Measurements from ENCODE around the gene DPH1. TPM values are rescaled to one million over a fixed set of nuclear protein-coding genes. Genes with fewer than 3 reads are reported as not detected.

Gene DPH1
- total and polyA plus RNA-seq, 4 donors, result 9.8 to 24.6 (median 19.4) TPM

DNA sequence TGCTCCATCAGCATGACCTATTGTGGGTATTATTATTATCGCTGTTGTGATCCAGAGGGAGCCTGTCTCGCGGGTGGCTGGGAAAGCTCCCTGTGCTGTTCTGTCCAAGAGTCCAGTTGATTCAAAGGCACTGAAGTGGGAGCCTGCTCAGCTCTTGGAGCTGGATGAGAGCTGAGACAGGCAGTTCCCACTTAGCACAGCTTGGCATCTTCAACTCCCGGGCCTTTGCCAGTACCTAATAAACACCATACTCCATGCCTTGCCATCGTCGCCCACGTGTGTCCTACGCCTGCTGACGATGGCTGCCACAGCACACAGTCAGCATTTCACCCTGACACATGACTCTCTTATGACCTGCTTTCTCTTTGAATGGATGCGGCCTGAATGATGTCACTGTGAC, 37.4 kb upstream of the DPH1 start:
- TF ChIP-seq JUND (IDR thresholded peaks at IDR 0.05) (no peak), YY1 (IDR thresholded peaks at IDR 0.05) (no peak), FOXA1 (IDR thresholded peaks at IDR 0.05) (no peak), NR2F2 (IDR thresholded peaks at IDR 0.05) (no peak), SP1 (IDR thresholded peaks at IDR 0.05) (no peak), FOXA2 (IDR thresholded peaks at IDR 0.05) (no peak), HNF4A (conservative IDR thresholded peaks at IDR 0.05) (no peak), EGR1 (IDR thresholded peaks at IDR 0.05; ENCODE audit: low read depth in 2 of 2) (no peak), RXRA (IDR thresholded peaks at IDR 0.05) (no peak), TAF1 (conservative IDR thresholded peaks at IDR 0.05) (no peak)
- TF ChIP-seq, protein P1, sequence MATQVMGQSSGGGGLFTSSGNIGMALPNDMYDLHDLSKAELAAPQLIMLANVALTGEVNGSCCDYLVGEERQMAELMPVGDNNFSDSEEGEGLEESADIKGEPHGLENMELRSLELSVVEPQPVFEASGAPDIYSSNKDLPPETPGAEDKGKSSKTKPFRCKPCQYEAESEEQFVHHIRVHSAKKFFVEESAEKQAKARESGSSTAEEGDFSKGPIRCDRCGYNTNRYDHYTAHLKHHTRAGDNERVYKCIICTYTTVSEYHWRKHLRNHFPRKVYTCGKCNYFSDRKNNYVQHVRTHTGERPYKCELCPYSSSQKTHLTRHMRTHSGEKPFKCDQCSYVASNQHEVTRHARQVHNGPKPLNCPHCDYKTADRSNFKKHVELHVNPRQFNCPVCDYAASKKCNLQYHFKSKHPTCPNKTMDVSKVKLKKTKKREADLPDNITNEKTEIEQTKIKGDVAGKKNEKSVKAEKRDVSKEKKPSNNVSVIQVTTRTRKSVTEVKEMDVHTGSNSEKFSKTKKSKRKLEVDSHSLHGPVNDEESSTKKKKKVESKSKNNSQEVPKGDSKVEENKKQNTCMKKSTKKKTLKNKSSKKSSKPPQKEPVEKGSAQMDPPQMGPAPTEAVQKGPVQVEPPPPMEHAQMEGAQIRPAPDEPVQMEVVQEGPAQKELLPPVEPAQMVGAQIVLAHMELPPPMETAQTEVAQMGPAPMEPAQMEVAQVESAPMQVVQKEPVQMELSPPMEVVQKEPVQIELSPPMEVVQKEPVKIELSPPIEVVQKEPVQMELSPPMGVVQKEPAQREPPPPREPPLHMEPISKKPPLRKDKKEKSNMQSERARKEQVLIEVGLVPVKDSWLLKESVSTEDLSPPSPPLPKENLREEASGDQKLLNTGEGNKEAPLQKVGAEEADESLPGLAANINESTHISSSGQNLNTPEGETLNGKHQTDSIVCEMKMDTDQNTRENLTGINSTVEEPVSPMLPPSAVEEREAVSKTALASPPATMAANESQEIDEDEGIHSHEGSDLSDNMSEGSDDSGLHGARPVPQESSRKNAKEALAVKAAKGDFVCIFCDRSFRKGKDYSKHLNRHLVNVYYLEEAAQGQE (IDR thresholded peaks at IDR 0.05), result no peak
- TF ChIP-seq, protein P2, sequence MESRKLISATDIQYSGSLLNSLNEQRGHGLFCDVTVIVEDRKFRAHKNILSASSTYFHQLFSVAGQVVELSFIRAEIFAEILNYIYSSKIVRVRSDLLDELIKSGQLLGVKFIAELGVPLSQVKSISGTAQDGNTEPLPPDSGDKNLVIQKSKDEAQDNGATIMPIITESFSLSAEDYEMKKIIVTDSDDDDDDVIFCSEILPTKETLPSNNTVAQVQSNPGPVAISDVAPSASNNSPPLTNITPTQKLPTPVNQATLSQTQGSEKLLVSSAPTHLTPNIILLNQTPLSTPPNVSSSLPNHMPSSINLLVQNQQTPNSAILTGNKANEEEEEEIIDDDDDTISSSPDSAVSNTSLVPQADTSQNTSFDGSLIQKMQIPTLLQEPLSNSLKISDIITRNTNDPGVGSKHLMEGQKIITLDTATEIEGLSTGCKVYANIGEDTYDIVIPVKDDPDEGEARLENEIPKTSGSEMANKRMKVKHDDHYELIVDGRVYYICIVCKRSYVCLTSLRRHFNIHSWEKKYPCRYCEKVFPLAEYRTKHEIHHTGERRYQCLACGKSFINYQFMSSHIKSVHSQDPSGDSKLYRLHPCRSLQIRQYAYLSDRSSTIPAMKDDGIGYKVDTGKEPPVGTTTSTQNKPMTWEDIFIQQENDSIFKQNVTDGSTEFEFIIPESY (IDR thresholded peaks at IDR 0.05), result no peak
- TF ChIP-seq, protein P3, sequence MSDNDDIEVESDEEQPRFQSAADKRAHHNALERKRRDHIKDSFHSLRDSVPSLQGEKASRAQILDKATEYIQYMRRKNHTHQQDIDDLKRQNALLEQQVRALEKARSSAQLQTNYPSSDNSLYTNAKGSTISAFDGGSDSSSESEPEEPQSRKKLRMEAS (IDR thresholded peaks at IDR 0.05), result no peak
- TF ChIP-seq, protein P4, sequence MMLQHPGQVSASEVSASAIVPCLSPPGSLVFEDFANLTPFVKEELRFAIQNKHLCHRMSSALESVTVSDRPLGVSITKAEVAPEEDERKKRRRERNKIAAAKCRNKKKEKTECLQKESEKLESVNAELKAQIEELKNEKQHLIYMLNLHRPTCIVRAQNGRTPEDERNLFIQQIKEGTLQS (IDR thresholded peaks at IDR 0.05), result no peak
- TF ChIP-seq, protein P5, sequence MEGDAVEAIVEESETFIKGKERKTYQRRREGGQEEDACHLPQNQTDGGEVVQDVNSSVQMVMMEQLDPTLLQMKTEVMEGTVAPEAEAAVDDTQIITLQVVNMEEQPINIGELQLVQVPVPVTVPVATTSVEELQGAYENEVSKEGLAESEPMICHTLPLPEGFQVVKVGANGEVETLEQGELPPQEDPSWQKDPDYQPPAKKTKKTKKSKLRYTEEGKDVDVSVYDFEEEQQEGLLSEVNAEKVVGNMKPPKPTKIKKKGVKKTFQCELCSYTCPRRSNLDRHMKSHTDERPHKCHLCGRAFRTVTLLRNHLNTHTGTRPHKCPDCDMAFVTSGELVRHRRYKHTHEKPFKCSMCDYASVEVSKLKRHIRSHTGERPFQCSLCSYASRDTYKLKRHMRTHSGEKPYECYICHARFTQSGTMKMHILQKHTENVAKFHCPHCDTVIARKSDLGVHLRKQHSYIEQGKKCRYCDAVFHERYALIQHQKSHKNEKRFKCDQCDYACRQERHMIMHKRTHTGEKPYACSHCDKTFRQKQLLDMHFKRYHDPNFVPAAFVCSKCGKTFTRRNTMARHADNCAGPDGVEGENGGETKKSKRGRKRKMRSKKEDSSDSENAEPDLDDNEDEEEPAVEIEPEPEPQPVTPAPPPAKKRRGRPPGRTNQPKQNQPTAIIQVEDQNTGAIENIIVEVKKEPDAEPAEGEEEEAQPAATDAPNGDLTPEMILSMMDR (IDR thresholded peaks at IDR 0.05; ENCODE audit: low read depth, low read length, missing input control), result no peak
- no peak overlapping the region for H3K4me3 ChIP-seq (ENCODE audit: low read depth in 1 of 3, low read length in 3 of 3)
- no peak overlapping the region for H3K9ac ChIP-seq (ENCODE audit: low read depth in 1 of 2, low read length in 2 of 2)
- no peaks in the 10 kb centered on the region for H3K9me3 ChIP-seq (ENCODE audit: control insufficient read depth in 4 of 4, low read length in 3 of 4)
- H3K36me3 ChIP-seq (ENCODE audit: control insufficient read depth in 4 of 4, insufficient read depth in 3 of 4, low read depth in 1 of 4, low read length in 3 of 4), result no peaks in the 10 kb centered on the region
- WGBS, result 90% methylated on average over 10 of the region's 10 CpGs
- peaks cover 8 to 31% (median 24%) of the 10 kb centered on the region in 4 donors for H3K4me1 ChIP-seq (ENCODE audit: control insufficient read depth in 4 of 4, insufficient read depth in 4 of 4, low read length in 3 of 4)
- H3K27ac ChIP-seq (ENCODE audit: low read depth in 1 of 2, low read length in 2 of 2), result no peak overlapping the region
- no peaks in the 10 kb centered on the region for H3K27me3 ChIP-seq (ENCODE audit: control insufficient read depth in 4 of 4, insufficient read depth in 4 of 4, low read length in 3 of 4)
- no peak for DNase-seq (ENCODE audit: low spot score)

DNA sequence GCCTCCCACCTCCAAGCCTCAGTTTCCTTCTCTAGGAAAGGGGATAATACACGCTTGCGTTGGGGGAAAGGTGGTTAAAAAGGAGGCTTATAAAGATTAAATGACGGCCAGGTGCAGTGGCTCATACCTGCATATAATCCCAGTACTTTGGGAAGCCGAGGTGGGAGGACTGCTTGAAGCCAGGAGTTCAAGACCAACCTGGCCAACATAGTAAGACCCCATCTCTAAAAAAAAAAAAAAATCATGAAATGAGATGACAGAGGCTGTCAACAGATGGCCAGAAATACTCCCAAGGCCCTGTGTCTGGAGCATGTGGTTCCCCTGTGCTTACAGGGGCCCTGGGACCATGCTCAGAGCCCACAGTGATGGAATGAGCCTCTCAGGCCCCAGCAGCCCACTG, 35.2 kb upstream of the DPH1 start:
- H3K9ac ChIP-seq (ENCODE audit: low read depth in 1 of 2, low read length in 2 of 2), result no peak overlapping the region
- DNase-seq (ENCODE audit: low spot score), result no peak
- no peak for TF ChIP-seq JUND (IDR thresholded peaks at IDR 0.05)
- no peak for TF ChIP-seq HNF4A (conservative IDR thresholded peaks at IDR 0.05)
- TF ChIP-seq YY1 (IDR thresholded peaks at IDR 0.05), result no peak
- TF ChIP-seq NR2F2 (IDR thresholded peaks at IDR 0.05), result no peak
- TF ChIP-seq, protein P3 (IDR thresholded peaks at IDR 0.05), result no peak
- TF ChIP-seq RXRA (IDR thresholded peaks at IDR 0.05), result no peak
- H3K36me3 ChIP-seq (ENCODE audit: control insufficient read depth in 4 of 4, insufficient read depth in 3 of 4, low read depth in 1 of 4, low read length in 3 of 4), result no peaks in the 10 kb centered on the region
- peaks cover 19 to 49% (median 34%) of the 10 kb centered on the region in 4 donors for H3K4me1 ChIP-seq (ENCODE audit: control insufficient read depth in 4 of 4, insufficient read depth in 4 of 4, low read length in 3 of 4)
- H3K4me3 ChIP-seq (ENCODE audit: low read depth in 1 of 3, low read length in 3 of 3), result no peak overlapping the region
- no peaks in the 10 kb centered on the region for H3K27me3 ChIP-seq (ENCODE audit: control insufficient read depth in 4 of 4, insufficient read depth in 4 of 4, low read length in 3 of 4)
- H3K27ac ChIP-seq (ENCODE audit: low read depth in 1 of 2, low read length in 2 of 2), result peak overlapping the region; percentile 12 to 40
- WGBS, result 97% methylated on average over 4 of the region's 4 CpGs
- H3K9me3 ChIP-seq (ENCODE audit: control insufficient read depth in 4 of 4, low read length in 3 of 4), result no peaks in the 10 kb centered on the region

All from liver (tissue), 9 donors.